C4-2B (cell line): Measurements from ENCODE around the gene PLEKHA5.

ENCODE experiments used
- ZFX ChIP-seq: fragments of 450-650 bp; IDR thresholded peaks from 2 replicates; pipeline ENCODE4 v1.6.1; 2017
- TF ChIP-seq, protein P1 (sequence below): fragments of 450-650 bp; conservative IDR thresholded peaks from 2 replicates; pipeline ENCODE4 v1.5.1; 2017; ENCODE audit warnings: mild to moderate bottlenecking

DNA sequence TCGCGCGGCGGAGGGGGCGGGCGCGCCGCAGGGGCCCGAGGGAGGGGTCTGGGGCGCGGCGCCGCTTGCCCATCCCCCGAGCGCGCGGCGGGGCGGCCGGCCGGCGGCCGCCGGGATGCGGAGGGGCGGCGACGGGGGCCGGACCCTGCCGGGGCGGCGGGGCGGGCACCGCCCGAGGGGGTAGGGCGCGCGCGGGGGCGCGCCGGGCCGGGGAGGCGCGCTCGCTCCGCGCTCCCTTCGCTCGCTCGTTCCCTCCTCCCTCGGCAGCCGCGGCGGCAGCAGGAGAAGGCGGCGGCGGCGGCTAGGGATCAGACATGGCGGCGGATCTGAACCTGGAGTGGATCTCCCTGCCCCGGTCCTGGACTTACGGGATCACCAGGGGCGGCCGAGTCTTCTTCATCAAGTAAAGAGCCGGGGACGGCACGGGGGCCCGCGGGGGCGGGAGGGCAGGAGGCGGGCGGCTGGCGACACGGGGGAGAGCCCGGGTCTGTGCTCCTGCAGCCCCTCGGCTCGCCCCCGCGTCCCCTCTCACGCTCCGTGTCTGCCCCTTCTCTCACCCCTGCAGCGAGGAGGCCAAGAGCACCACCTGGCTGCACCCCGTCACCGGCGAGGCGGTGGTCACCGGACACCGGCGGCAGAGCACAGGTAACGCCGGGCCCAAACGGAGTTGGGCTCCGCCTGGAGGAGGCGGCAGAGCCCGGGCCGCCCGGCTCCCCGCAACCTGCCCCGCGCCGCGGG lies at the start of gene PLEKHA5:
- TF ChIP-seq, protein P1, sequence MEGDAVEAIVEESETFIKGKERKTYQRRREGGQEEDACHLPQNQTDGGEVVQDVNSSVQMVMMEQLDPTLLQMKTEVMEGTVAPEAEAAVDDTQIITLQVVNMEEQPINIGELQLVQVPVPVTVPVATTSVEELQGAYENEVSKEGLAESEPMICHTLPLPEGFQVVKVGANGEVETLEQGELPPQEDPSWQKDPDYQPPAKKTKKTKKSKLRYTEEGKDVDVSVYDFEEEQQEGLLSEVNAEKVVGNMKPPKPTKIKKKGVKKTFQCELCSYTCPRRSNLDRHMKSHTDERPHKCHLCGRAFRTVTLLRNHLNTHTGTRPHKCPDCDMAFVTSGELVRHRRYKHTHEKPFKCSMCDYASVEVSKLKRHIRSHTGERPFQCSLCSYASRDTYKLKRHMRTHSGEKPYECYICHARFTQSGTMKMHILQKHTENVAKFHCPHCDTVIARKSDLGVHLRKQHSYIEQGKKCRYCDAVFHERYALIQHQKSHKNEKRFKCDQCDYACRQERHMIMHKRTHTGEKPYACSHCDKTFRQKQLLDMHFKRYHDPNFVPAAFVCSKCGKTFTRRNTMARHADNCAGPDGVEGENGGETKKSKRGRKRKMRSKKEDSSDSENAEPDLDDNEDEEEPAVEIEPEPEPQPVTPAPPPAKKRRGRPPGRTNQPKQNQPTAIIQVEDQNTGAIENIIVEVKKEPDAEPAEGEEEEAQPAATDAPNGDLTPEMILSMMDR: peak; percentile 31
- TF ChIP-seq ZFX: peak; percentile 56
